GM21423 (cell line): Measurements from ENCODE around the gene BTG1.
A peak's percentile ranks its signal among the peaks of the same experiment; 100 is the strongest.

Experiments used
- ATAC-seq: cut with Tn5 transposase; IDR thresholded peaks from one replicate; pipeline ENCODE4 v1.9.1; 2021; ENCODE audit warnings: mild to moderate bottlenecking, moderate library complexity; ENCODE audit not compliant: unreplicated experiment

BTG1 gene

GRCh38 chr12:92134638-92135274 lies 10.9 kb downstream of the BTG1 start:
- no peak for ATAC-seq

GRCh38 chr12:92133795-92134637 lies 11.6 kb downstream of the BTG1 start:
- ATAC-seq, result peak; percentile 33

GRCh38 chr12:92133171-92133570 lies 12.5 kb downstream of the BTG1 start:
- ATAC-seq, result no peak

- ATAC-seq, result no peak
Measured at GRCh38 chr12:92132288-92132687, 13.4 kb downstream of the BTG1 start.

GRCh38 chr12:92130999-92131398 lies 14.6 kb downstream of the BTG1 start:
- ATAC-seq, result no peak

GRCh38 chr12:92129609-92130008 lies 16.0 kb downstream of the BTG1 start:
- no peak for ATAC-seq

- no peak for ATAC-seq
Measured at GRCh38 chr12:92128612-92129011, 17.0 kb downstream of the BTG1 start.

- ATAC-seq, result no peak
Measured at GRCh38 chr12:92124689-92125029, 21.0 kb downstream of the BTG1 start.

- no peak for ATAC-seq
Measured at GRCh38 chr12:92123780-92124688, 21.6 kb downstream of the BTG1 start.

- no peak for ATAC-seq
Measured at GRCh38 chr12:92122941-92123779, 22.5 kb downstream of the BTG1 start.

GRCh38 chr12:92121826-92122225 lies 23.8 kb downstream of the BTG1 start:
- no peak for ATAC-seq

GRCh38 chr12:92118826-92119536 lies 26.7 kb downstream of the BTG1 start:
- no peak for ATAC-seq

- no peak for ATAC-seq
Measured at GRCh38 chr12:92114834-92115233, 30.8 kb downstream of the BTG1 start.

GRCh38 chr12:92111256-92111655 lies 34.4 kb downstream of the BTG1 start:
- ATAC-seq, result peak; percentile 55

GRCh38 chr12:92110083-92110640 lies 35.5 kb downstream of the BTG1 start:
- no peak for ATAC-seq

- ATAC-seq, result no peak
Measured at GRCh38 chr12:92109613-92110012, 36.0 kb downstream of the BTG1 start.

- ATAC-seq, result no peak
Measured at GRCh38 chr12:92108651-92109050, 37.0 kb downstream of the BTG1 start.

GRCh38 chr12:92107621-92108131 lies 38.0 kb downstream of the BTG1 start:
- ATAC-seq, result no peak

- ATAC-seq, result no peak
Measured at GRCh38 chr12:92107094-92107493, 38.6 kb downstream of the BTG1 start.
